Effector CD8-positive, alpha-beta T cell (primary cell): ENCODE results near the gene JAKMIP3.
"Not testable (repeated sequence)": the region's sequence is repeated elsewhere in the genome, so short reads cannot be mapped to it uniquely, and the experiment has no call there.

Experiments used
- DNase-seq: peaks from one replicate; lab custom pipeline; 2025; lab: John Stamatoyannopoulos, UW

JAKMIP3 gene

DNA sequence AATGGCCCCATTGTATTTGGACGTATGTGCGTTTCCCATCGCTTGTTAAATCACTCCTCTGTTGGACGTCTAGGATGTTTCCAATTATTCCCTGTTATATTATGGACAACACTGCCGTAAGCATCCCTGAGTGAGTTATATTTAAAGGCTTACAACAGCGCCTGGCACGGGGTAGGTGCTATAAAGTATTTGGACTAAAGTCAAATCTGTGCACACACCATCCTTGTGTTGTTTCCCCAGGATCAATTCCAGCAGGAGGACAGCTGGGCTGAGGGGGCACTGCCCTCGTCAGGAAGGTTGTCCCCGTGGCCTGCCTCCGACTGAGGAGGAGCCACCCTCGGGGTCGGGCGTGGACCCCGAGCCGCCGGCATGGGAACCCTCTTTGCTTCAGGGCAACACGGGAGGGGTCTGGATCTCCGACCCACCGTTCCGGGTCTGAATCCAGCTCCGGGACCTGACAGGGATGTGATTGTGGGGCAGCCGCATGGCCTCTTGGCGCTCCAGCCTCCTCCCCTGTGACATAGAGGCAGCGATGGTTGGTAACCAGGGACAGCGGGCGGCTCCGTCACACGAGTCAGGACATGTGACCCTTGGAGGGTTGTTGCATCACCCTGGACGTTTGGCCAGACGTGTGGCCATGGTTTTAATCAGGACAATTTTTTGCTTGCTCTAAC lies 1.5 kb upstream of the JAKMIP3 start:
- DNase-seq: no peak

DNA sequence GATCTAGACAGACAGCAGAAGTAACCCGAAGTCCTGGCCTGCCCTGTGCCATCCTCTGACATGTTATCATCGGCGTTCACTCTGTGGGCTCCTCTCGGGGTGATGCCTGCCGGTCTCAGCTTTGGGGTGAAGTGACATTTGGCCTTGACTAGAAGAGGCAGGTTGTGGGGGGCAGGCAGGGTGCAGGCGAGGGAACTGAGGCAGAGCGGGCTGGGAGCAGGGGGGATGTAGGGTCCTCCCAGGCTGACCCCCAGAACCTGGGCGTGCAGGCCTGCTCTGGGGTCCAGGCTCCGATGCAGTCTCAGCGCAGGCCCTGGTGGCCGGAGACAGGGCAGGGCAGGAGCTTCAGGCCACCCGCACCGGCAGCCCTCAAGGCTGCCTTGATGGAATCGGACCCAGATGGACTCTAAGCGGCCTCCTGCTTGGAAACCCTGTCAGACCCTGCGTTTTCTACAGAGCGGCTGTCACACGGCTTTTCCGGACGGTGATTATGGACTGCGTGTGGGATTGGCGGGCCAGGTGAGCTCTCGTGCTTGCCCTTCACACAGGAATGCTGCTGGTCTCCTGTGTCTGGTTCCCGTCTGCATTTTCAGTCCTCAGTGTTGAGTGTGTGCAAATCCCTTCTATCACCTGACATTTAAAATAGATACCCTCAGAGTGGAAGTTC lies 842 bp upstream of the JAKMIP3 start:
- DNase-seq: no peak

DNA sequence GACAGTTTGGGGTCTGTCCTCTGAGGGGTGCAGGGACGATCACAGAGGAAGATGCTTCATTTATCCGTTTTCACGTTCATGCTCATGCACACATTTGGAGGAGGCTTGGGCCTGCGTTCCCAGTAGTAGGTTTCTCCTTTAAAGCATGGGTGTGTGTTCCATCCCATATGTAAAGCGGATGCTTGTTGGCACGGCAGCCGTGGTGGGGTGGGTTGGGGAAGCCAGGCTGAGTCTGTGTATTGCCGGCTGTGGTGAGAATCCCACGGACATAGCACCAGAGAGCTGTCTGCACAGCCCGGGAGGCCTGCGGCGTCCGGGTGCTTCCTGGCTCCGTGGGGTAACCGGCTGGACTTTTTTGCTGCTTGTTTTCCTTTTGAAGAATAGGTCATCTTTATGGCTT lies 440 bp downstream of the JAKMIP3 start:
- DNase-seq: no peak

DNA sequence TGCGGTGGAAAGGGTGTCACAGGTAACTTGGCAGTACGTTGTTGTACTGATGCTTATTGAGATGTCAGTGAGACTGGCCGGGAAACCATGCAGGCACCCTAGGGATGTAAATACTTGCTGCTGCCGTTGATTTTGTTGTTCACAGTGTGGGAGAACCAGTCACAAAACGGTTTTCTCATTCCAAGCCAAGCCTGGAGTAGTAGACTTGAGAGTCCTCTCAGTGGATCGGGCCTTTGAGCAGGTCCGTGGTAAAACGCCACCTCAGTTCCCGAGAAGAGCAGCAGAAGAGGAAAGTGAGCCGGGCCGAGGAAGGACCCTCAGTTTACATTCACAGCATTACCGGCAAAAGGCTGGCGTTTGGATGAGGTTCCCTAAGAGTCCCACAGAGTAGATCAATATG lies 1.1 kb downstream of the JAKMIP3 start:
- no peak for DNase-seq

DNA sequence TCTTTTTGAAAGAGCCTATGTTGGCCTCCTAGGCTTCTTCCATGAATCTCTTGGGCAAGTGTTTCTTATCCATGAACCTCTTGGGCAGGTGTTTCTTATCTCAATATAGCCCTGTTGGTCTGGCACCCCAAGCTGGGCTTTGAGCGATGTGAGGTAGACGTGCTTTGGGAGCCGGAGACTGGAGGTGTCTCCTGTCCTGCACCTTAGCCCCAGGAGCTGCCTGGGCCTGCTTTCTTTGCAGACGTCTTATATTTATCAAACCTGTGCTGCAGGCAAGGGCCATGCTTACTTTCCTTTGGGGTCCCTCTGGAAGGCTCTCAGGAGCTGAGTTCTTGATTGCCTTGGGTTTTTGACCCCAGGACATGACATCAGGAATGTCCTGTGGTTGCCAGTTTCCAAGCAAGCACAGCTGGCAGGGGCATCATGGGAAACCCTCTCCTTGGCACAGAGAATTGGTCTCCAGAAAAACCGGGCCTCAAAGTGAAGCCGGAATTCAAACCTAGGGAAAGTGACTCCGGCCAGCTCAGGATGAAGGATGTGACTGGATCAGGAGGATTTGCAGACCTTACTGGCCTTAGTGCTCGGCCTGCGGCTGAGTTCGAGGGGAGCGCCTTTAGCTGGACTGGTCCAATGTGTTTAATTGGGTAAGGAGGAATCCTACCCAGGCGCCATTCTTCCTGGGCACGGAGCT lies 2.8 kb downstream of the JAKMIP3 start:
- no peak for DNase-seq

DNA sequence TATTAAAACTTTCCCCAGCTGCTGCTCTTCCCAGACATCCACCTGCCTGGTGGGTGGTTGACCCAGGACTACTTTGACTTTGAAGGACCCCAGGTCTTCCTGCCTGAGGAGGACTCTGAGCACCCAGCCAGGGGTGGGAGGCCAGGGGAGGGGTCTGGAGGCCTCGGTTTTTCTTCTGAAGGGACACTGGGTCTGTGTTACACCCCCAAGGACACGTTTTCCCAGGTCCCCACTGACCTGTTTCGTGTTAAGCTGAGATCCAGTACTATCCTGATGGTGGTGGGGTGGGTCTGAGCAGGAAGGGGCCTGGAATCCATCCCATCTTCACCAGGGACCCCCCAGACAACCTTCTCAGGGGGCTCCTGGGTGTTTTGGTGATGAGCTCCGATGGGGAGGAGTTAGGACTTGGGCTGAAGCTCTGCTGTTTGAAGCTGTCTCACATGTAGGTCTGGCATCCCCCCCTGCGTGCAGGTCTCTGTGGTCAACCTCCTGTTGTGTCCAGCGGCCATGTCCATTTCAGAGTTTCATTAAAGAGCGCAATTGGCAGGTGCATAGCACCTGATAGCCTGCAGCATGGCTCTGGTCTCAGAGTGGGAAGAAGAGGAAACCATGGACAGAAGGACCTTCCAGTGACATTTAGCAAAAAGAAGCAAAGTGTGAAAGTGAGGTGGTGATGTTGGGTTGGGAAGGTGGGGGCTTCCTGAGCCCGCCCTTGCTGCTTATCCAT lies 3.5 kb downstream of the JAKMIP3 start:
- no peak for DNase-seq

DNA sequence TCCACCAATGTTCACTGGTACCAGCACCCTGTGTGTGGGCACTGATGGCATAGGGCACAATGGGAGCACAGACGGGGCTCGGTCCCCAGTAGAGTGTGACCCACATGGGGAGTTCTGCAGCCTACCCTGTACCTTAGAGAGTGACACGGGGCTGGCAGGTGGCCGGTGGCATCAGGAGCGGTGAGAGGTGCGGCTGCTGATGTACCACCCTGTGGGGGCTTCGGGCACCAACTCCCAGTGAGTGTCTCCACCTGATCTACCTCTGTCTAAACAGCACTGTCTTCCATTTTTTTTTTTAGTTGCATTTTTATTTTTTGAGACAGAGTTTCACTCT lies 4.1 kb downstream of the JAKMIP3 start:
- no peak for DNase-seq

DNA sequence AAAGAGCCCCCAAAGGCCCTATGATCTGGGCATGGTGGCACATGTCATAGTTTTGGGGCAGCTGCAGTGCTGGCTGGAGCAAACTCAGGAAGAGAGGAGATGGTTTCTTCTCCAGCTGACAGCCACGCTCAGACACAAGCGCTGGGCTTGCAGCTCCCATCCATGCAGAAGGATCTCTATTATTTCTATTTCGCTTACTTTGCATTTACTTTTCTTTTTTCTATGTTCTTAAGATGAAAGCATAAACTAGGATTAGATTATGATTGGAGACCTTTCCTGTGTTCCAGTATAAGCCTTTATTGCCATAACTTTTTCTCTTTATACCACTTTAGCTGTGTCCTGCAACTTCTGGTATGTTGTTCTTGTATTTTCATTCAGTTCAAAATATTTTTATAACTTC lies 5.0 kb downstream of the JAKMIP3 start:
- DNase-seq: no peak

DNA sequence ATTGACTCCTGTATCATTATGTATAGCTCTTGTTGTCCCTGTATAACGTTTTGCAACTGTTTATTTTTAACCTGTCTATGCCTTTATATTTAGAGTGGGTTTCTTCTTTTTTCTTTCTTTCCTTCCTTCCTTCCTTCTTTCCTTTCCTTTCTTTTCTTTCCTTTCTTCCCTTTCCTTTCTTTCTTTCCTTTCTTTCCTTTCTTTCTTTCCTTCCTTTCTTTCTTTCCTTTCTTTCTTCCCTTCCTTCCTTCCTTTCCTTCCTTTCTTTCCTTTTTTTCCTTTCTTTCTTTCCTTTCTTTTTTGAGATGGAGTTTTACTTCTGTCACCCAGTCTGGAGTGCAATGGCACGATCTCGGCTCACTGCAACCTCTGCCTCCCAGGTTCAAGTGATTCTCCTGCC lies 5.9 kb downstream of the JAKMIP3 start:
- DNase-seq: no peak

DNA sequence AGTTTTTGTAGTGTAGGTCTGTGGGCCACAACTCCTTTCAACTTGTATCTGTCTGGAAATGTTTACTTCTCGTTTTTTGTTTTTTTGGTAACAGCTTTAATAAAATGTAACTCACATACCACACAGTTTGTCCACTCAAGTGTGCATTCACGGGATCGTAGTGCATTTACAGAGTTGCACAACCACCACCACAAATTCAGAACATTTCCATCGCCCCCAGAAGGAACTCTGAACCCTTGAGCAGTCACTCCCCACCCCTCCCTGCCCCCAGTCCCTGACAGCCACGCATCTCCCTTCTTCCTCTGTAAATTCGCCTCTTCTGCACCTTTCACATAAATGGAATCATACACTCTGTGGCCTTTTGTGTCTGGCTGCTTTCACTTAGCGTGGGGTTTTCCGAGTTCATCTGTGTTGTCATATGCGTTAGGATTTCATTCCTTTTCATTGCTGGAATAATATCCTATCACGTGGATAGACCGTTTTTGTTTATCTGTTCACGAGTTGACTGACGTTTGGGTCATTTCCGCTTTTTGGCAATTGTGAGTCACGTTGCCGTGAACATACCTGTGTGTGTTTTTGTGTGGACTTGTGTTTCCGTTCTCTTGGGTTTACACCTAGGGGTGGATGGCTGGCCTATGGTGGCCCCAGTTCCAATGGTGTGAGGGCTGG lies 10.3 kb downstream of the JAKMIP3 start:
- no peak for DNase-seq

DNA sequence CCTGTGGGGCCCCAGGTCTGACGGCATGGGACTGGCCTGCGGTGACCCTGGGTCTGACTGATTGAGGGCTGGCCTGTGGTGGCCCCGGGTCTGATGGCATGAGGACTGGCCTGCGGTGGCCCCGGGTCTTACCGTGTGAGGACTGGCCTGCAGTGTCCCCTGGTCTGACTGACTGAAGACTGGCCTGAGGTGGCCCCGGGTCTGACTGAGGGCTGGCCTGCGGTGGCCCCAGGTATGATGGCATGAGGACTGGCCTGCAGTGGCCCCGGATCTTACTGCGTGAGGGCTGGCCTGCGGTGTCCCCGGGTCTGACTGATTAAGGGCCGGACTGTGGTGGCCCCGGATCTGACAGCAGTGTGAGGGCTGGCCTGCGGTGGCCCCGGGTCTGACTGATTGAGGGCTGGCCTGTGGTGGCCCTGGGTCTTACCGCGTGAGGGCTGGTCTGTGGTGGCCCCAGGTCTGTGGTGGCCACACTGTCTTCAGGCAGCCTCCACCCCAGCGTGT lies 10.9 kb downstream of the JAKMIP3 start:
- DNase-seq: no peak

DNA sequence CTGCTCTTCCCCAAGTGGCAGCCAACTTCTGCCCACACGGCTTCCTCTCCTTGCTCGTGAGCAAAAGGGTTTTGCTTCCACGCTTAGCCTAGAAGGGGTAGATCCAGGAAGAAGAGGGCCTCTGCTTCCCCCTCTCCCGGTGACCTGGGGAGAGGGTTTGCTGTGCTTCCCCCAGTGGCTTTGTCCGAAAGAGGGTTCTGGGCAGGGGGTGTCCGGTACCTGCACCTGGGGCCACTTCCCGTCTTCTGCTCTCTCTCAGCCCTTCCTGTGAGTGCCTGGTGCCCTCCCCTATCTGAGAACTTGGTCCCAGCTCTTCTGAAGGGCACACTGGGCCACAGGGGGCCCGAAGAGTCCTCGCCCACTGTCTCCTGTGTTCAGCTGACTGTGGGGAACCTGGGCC lies 11.3 kb downstream of the JAKMIP3 start:
- DNase-seq: no peak

DNA sequence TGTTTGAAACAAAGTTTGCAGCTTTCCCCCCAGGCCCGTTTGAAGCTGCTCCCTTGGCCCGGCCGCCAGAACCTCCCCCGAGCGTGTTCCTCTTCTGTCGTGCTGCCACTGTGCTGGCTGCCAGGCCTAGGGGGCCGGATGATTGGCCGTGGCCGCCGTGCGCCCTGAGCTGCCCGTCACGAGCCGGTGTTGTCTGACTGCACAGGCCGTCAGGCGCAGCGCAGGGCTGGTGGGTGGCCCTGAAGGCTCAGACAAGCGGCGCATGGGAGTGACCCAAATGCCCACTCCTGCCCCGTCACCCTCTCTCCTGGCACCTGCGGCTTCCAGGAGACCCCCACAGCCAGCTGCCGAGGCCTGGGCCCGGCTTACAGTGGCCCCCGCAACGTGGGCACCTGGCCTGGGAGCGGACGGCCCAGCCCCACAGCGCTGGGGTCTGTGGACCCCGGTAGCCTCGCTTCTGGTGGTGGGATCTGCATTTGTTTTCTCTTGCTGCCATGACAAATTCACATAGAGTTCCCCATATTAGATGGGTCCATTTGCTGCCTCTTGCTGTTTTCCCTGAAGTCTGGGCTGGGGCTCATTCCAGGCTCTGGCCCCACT lies 13.1 kb downstream of the JAKMIP3 start:
- DNase-seq: no peak

DNA sequence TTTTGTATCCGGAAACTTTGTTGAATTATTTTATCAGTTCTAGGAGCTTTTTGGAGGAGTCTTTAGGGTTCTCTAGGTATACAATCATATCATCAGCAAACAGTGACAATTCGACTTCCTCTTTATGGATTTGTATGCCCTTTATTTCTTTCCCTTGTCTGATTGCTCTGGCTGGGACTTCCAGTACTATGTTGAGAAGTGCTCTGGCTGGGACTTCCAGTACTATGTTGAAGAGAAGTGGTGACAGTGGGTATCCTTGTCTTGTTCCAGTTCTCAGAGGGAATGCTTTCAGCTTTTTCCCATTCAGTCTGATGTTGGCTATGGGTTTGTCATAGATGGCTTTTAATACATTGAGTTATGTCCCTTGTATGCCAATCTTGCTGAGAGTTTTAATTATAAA lies 18.6 kb downstream of the JAKMIP3 start:
- not testable (repeated sequence) for DNase-seq

DNA sequence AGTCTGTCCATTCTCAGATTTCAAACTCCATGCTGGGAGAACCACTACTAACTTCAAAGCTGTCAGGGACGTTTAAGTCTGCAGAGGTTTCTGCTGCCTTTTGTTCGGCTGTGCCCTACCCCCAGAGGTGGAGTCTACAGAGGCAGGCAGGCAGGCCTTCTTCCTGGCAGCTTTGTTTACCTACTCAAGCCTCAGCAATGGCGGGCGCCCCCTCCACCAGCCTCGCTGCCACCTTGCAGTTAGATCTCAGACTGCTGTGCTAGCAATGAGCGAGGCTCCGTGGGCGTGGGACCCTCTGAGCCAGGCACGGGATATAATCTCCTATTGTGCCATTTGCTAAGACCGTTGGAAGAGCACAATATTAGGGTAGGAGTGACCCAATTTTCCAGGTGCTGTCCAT lies 27.5 kb downstream of the JAKMIP3 start:
- not testable (repeated sequence) for DNase-seq

DNA sequence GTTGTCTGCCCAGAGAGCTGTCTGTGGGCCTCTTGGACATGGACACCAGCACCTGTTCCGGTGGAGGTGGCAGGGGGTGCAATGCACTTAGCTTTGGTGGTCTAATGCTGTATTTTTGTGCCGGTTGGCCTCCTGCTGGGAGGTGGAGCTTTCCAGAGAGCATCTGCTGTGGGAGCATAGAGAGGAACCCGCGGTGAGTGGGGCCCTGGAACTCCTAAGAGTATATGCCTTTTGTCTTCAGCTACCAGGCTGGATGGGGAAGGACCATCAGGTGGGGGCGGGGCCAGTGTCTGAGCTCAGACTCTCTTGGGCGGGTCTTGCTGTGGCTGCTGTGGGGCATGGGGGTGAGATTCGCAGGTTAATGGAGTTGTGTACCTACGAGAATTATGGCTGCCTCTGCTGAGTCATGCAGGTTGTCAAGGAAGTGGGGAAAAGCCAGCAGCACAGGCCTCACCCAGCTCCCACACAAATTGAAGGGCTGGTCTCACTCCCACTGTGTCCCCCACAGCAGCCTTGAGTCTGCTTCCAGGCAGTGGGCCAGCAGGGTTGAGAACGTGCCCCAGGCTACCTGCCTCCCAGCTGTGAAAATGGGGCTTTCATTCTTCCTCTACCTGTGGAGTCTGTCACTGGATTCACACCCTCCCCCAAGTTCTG lies 29.0 kb downstream of the JAKMIP3 start:
- no peak for DNase-seq

DNA sequence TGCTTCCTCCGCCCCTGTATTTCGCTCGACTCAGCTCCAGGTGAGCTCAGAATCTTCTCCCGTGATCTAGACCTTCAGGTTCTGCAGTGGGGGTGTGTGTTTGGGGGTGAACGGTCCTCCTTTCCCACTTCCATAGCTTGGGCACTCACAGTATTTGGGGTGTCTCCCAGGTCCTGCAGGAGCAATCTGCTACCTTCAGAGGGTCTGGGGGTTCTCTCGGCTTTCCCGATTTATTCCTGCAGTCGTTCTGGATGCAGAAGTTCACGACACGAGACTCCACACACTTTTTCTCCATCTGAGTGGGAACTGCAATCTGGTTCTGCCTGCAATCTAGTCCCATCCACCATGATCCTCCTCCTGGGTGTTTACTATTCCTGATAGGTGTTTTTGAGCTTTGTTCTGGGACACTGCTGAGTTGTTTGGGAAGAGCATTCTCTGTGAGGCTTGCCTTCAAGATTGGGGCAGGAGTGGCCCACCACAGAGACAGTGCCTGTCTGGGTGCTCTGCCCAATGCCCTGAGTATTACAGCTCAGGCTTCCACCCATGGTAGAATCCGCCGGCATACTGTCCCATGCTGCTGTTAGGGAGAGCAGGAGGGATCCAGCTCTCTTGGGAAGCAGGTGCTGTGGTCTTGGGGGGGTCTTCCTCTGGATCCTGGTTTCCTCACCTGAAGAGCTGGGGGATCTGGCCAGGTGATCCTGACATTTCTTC lies 29.8 kb downstream of the JAKMIP3 start:
- DNase-seq: no peak

DNA sequence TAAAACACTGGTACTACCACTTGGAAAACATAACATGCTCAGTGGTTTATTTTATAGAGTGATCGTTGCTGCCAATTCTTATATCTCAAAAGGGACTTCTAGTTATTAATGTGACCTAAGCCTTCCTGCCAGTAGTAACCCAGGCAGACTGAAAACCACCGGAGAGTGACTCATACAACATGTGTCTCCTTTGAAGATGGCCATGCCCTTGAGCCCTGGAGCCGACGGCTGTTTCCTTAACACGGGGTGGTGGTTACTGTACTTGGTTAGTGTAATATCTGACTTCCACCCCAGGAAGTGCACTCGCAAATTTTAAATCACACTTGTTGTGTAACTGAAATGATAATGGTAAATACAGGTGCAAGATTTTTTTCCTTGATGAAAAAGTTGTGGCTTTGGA lies 30.5 kb downstream of the JAKMIP3 start:
- DNase-seq: no peak

DNA sequence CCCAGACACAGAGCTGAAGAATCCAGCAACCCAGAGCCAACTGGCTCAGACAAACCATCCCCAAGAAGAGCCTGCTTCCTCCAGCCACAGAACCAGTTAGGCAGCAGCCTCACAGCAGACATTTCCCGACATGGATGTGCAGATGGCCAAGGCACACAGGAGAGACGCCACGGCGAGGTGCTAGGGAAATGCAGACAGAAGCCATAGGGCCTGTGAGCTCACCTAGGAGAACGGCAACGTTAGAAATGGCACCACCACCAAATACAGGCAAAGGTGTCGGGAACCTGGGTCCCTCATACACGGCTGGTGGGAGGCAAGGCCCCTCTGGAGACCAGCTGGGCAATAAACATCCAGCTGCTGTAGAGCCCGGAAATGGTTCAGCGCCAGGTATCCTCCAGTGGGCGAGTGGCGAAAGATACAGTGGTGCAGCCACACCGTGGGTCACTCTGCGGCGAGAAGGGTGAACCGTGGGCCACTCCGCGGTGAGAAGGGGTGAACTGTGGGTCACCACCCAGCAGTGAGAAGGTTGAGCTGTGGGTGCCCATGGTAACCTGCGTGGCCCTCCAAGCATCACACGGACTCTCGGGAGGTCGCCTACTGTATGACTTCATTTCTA lies 31.2 kb downstream of the JAKMIP3 start:
- DNase-seq: no peak
